Caco-2 (cell line): ENCODE data around the gene COL27A1. TPM values are rescaled to one million over a fixed set of nuclear protein-coding genes. Genes with fewer than 3 reads are reported as not detected.

Experiments used
- BruUV-seq: library from RNA; stranded (reverse); fragments of 400-500 nt; replicated peaks from 2 replicates; lab custom pipeline; 2021; lab: Mats Ljungman, UMichigan
- CTCF ChIA-PET: fragments of 300-600 bp; sonication (Branson Sonifier 250); formaldehyde crosslinking; loops from one replicate; lab custom pipeline; 2022; ENCODE audit warnings: antibody characterized with exemption; lab: Charles Lee
- POLR2A ChIA-PET: fragments of 300-600 bp; sonication (Branson Sonifier 250); formaldehyde crosslinking; loops from one replicate; lab custom pipeline; 2022; ENCODE audit warnings: antibody characterized with exemption; lab: Charles Lee
- DNase-seq, 2 experiments: peaks; one replicate each; pipeline versions ENCODE4 v3.0.0 to v3.0.0-alpha.2; 2020 to 2022
- H3K27me3 ChIP-seq: replicated peaks from 2 replicates; pipeline ENCODE4 v1.6.0; 2011; ENCODE audit warnings: low read length; ENCODE audit not compliant: control insufficient read depth, insufficient read depth
- H3K36me3 ChIP-seq: 2 replicates; pipeline ENCODE4 v1.5.1; 2011; ENCODE audit warnings: low read length; ENCODE audit not compliant: control insufficient read depth, insufficient read depth
- H3K4me1 ChIP-seq: fragments of 250-450 bp; sonication (Bioruptor Pico); 2 replicates; pipeline ENCODE4 v1.5.1; 2020; ENCODE audit warnings: mild to moderate bottlenecking
- H3K4me3 ChIP-seq: 2 replicates; pipeline ENCODE4 v1.5.1; 2011; ENCODE audit warnings: low read depth, mild to moderate bottlenecking, control low read depth, low read length
- H3K9me3 ChIP-seq: fragments of 250-450 bp; sonication (Bioruptor Pico); 2 replicates; pipeline ENCODE4 v1.5.1; 2020; ENCODE audit warnings: mild to moderate bottlenecking, moderate library complexity
- H3K27ac Mint-ChIP-seq: one replicate; pipeline ENCODE4 v1.8.0; 2022; ENCODE audit warnings: mixed read lengths; ENCODE audit not compliant: unreplicated experiment
- H3K27me3 Mint-ChIP-seq: one replicate; pipeline ENCODE4 v1.8.0; 2022; ENCODE audit warnings: mixed read lengths; ENCODE audit not compliant: insufficient read depth, unreplicated experiment
- H3K36me3 Mint-ChIP-seq: one replicate; pipeline ENCODE4 v1.8.0; 2022; ENCODE audit warnings: mild to moderate bottlenecking, mixed read lengths; ENCODE audit not compliant: insufficient read depth, unreplicated experiment
- H3K4me1 Mint-ChIP-seq: one replicate; pipeline ENCODE4 v1.8.0; 2022; ENCODE audit warnings: low read depth, mixed read lengths; ENCODE audit not compliant: unreplicated experiment
- H3K4me3 Mint-ChIP-seq: one replicate; pipeline ENCODE4 v1.8.0; 2022; ENCODE audit warnings: mild to moderate bottlenecking, moderate library complexity, mixed read lengths; ENCODE audit not compliant: unreplicated experiment
- H3K9me3 Mint-ChIP-seq: one replicate; pipeline ENCODE4 v1.8.0; 2022; ENCODE audit warnings: mixed read lengths; ENCODE audit not compliant: unreplicated experiment
- CTCF ChIP-seq, 2 experiments: fragments of 200-600 bp in 1 of 2; IDR thresholded peaks; 1 replicate in 1 of 2; 2 replicates in 1 of 2; pipeline versions ENCODE4 v1.5.1 to v1.8.0; 2011 to 2022; ENCODE audit warnings: antibody characterized with exemption in 1 of 2, control low read depth in 1 of 2, inconsistent platforms in 1 of 2, low read depth in 1 of 2, low read length in 1 of 2, mild to moderate bottlenecking in 1 of 2, moderate library complexity in 1 of 2; ENCODE audit not compliant: insufficient read depth in 1 of 2, severe bottlenecking in 1 of 2, unreplicated experiment in 1 of 2
- intact Hi-C: fragments of 100-400 bp; cut with micrococcal nuclease; formaldehyde crosslinking; loops from one replicate; pipeline ENCODE4 v1.10.0; 2022; ENCODE audit not compliant: unreplicated experiment
- total RNA-seq: library from RNA; stranded (reverse); gene quantifications from 2 replicates; pipeline ENCODE4 v1.2.3, GENCODE V29; 2022

The COL27A1 gene
- total RNA-seq, 1 experiment from 2014 or later: 31.1 TPM

GRCh38 chr9:114184071-114184470 is 28.7 kb downstream of the COL27A1 start:
- Mint-ChIP-seq H3K27ac (no peak overlapping the region), H3K4me3 (no peak overlapping the region), H3K4me1 (no peaks in the 10 kb centered on the region), H3K9me3 (no peaks in the 10 kb centered on the region), H3K27me3 (no peaks in the 10 kb centered on the region), H3K36me3 (peaks cover 13% of the 10 kb centered on the region)
- intact Hi-C loops: no loop called here
- no peaks in the 10 kb centered on the region; the same call in 1 of the 2 replicates for H3K4me1 ChIP-seq
- no peak overlapping the region for H3K4me3 ChIP-seq
- CTCF ChIA-PET: no interaction called here
- no peaks in the 10 kb centered on the region for H3K27me3 ChIP-seq
- TF ChIP-seq CTCF (IDR thresholded peaks at IDR 0.05; ENCODE audit: insufficient read depth in 1 of 2, low read depth in 1 of 2, low read length in 1 of 2, severe bottlenecking in 1 of 2, unreplicated experiment in 1 of 2): no peak
- BruUV-seq: no TSS peak
- POLR2A ChIA-PET: no interaction called here
- peaks cover 5% of the 10 kb centered on the region for H3K36me3 ChIP-seq
- H3K9me3 ChIP-seq: no peaks in the 10 kb centered on the region
- no peak for DNase-seq

DNA sequence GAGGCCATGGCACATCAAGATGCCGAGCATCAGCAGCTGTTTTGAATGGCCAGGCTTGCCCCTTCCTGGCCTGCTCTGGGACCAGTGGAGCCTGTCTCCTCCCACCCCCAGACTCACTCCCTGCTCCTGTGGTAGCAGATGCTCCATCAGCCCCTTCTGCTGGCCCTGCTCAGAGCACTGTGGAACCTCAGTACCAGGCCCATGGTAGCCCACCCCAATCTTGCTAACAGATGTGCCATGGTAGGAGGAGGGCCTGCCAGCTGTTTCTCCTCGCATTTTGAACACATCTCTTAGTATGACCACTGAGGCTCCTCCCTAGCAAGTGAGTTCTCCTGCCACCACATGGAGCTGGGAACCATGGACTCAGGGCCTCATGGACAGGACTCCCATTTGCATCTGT is 29.5 kb downstream of the COL27A1 start:
- Mint-ChIP-seq H3K27me3 (no peaks in the 10 kb centered on the region), H3K9me3 (no peaks in the 10 kb centered on the region), H3K36me3 (peaks cover 13% of the 10 kb centered on the region), H3K4me1 (no peaks in the 10 kb centered on the region), H3K4me3 (no peak overlapping the region), H3K27ac (no peak overlapping the region)
- no peak overlapping the region for H3K4me3 ChIP-seq
- ChIA-PET POLR2A (no interaction called here), CTCF (no interaction called here)
- DNase-seq: no peak
- intact Hi-C loops: no loop called here
- TF ChIP-seq CTCF (IDR thresholded peaks at IDR 0.05; ENCODE audit: insufficient read depth in 1 of 2, low read depth in 1 of 2, low read length in 1 of 2, severe bottlenecking in 1 of 2, unreplicated experiment in 1 of 2): no peak
- H3K9me3 ChIP-seq: peaks cover 4% of the 10 kb centered on the region; the same call in 1 of the 2 replicates
- no TSS peak for BruUV-seq
- H3K27me3 ChIP-seq: no peaks in the 10 kb centered on the region
- H3K4me1 ChIP-seq: no peaks in the 10 kb centered on the region; the same call in 1 of the 2 replicates
- peaks cover 5% of the 10 kb centered on the region for H3K36me3 ChIP-seq

- TF ChIP-seq CTCF (IDR thresholded peaks at IDR 0.05; ENCODE audit: insufficient read depth in 1 of 2, low read depth in 1 of 2, low read length in 1 of 2, severe bottlenecking in 1 of 2, unreplicated experiment in 1 of 2): no peak
- DNase-seq: no peak
- Mint-ChIP-seq H3K27ac (no peak overlapping the region), H3K27me3 (no peaks in the 10 kb centered on the region), H3K36me3 (peaks cover 20% of the 10 kb centered on the region), H3K9me3 (no peaks in the 10 kb centered on the region), H3K4me1 (no peaks in the 10 kb centered on the region), H3K4me3 (no peak overlapping the region)
- Histone ChIP-seq H3K9me3 (peaks cover 4% of the 10 kb centered on the region; the same call in 1 of the 2 replicates), H3K27me3 (no peaks in the 10 kb centered on the region), H3K4me1 (no peaks in the 10 kb centered on the region; the same call in 1 of the 2 replicates), H3K36me3 (peaks cover 5% of the 10 kb centered on the region), H3K4me3 (no peak overlapping the region)
- BruUV-seq: no TSS peak
- POLR2A ChIA-PET: no interaction called here
- CTCF ChIA-PET: interaction anchor here (1.7 kb wide), 1 partner anchor 105 kb away, joined by 4 read pairs; no protein-coding TSS in a partner anchor
- intact Hi-C loops: no loop called here
These were observed 30.5 kb downstream of the COL27A1 start for GRCh38 chr9:114185570-114186490.
